ENCODE measurements around the gene PRM1. TPM values are rescaled to one million over a fixed set of nuclear protein-coding genes. Genes with fewer than 3 reads are reported as not detected.

Gene PRM1
- total and polyA plus RNA-seq, 2 of the 13 experiments (the other 11 are each of a cell fraction or from before 2014, with no cell fraction given): not detected

DNA sequence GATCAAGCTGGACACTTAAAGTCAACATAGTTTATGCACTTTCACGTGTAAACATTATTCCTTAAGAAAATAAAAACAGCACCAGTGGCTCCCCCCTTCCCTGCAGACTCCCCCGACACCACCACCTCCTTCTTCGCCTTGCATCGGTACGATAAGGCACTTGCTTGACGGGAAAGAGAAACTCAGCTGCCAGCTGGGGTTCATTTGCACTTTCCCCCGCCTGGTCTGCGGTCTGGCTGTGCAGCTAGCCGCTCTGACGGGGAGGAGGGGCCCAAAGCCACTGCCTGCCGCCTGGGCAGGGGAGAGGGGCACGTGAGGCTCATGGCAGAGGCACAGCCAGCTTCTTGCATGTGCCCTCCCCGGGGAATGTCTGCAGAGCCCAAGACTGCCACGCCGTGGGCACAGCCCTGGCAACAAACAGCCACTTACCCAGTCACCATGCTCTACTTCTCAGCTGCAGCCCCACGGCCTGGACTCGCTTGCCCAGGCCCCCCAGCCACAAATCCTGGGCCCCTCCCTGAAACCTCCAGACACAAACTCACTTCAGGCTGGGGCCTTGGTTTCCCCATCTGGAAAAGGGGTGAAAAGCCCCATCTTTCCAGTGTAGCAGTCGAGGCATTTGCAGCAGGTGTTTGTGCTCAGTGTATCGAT lies 16.5 kb upstream of the PRM1 start (continued):
- TF ChIP-seq, protein P1, sequence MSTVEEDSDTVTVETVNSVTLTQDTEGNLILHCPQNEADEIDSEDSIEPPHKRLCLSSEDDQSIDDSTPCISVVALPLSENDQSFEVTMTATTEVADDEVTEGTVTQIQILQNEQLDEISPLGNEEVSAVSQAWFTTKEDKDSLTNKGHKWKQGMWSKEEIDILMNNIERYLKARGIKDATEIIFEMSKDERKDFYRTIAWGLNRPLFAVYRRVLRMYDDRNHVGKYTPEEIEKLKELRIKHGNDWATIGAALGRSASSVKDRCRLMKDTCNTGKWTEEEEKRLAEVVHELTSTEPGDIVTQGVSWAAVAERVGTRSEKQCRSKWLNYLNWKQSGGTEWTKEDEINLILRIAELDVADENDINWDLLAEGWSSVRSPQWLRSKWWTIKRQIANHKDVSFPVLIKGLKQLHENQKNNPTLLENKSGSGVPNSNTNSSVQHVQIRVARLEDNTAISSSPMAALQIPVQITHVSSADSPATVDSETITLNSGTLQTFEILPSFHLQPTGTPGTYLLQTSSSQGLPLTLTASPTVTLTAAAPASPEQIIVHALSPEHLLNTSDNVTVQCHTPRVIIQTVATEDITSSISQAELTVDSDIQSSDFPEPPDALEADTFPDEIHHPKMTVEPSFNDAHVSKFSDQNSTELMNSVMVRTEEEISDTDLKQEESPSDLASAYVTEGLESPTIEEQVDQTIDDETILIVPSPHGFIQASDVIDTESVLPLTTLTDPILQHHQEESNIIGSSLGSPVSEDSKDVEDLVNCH (CRISPR knock-in tag; IDR thresholded peaks at IDR 0.05): no peak
- TF ChIP-seq, protein P2, sequence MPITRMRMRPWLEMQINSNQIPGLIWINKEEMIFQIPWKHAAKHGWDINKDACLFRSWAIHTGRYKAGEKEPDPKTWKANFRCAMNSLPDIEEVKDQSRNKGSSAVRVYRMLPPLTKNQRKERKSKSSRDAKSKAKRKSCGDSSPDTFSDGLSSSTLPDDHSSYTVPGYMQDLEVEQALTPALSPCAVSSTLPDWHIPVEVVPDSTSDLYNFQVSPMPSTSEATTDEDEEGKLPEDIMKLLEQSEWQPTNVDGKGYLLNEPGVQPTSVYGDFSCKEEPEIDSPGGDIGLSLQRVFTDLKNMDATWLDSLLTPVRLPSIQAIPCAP (CRISPR knock-in tag; IDR thresholded peaks at IDR 0.05; ENCODE audit: low read depth): no peak
- TF ChIP-seq, protein P3, sequence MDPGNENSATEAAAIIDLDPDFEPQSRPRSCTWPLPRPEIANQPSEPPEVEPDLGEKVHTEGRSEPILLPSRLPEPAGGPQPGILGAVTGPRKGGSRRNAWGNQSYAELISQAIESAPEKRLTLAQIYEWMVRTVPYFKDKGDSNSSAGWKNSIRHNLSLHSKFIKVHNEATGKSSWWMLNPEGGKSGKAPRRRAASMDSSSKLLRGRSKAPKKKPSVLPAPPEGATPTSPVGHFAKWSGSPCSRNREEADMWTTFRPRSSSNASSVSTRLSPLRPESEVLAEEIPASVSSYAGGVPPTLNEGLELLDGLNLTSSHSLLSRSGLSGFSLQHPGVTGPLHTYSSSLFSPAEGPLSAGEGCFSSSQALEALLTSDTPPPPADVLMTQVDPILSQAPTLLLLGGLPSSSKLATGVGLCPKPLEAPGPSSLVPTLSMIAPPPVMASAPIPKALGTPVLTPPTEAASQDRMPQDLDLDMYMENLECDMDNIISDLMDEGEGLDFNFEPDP (CRISPR knock-in tag; conservative IDR thresholded peaks at IDR 0.05): peak; percentile 8; the same call in 1 of the 2 replicates
- TF ChIP-seq, protein P4, sequence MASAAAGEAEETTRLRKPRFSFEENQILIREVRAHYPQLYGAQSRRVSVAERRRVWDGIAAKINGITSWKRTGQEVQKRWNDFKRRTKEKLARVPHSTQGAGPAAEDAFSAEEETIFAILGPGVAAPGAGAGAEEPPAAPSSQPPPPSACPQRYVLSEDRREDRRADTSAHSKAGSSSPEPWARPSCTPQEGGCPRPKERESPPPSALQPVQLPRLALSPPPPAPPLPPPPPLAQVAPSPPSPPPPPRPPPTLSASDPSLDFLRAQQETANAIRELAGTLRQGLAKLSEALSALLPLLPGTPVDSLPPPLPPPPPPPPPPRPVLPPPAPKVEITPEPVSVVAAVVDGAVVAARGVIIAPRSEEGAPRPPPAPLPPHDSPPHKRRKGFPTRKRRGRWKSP (CRISPR knock-in tag; IDR thresholded peaks at IDR 0.05): peak; percentile 13; the same call in 1 of the 2 replicates
- TF ChIP-seq ZNF572 (CRISPR knock-in tag; IDR thresholded peaks at IDR 0.05) (no peak), GTF3A (CRISPR knock-in tag; conservative IDR thresholded peaks at IDR 0.05) (no peak), BORCS8-MEF2B (CRISPR knock-in tag; IDR thresholded peaks at IDR 0.05) (peak; percentile 65; the same call in 1 of the 2 replicates), MAFF (IDR thresholded peaks at IDR 0.05; ENCODE audit: low read depth, low read length) (no peak), CBX5 (CRISPR knock-in tag; IDR thresholded peaks at IDR 0.05; ENCODE audit: borderline replicate concordance) (peak; percentile 61; the same call in 1 of the 2 replicates), CREB1 (IDR thresholded peaks at IDR 0.05) (no peak), CREB1 (CRISPR knock-in tag; IDR thresholded peaks at IDR 0.05) (no peak), GABPA (IDR thresholded peaks at IDR 0.05; ENCODE audit: low read depth, low read length) (no peak), GABPA (CRISPR knock-in tag; IDR thresholded peaks at IDR 0.05; ENCODE audit: low read depth) (no peak), HES4 (CRISPR knock-in tag; IDR thresholded peaks at IDR 0.05; ENCODE audit: borderline replicate concordance) (peak; percentile 89; the same call in 1 of the 2 replicates), ZNF451 (CRISPR knock-in tag; IDR thresholded peaks at IDR 0.05) (peak; percentile 86), ZNF841 (CRISPR knock-in tag; IDR thresholded peaks at IDR 0.05; ENCODE audit: borderline replicate concordance) (no peak; the same call in 1 of the 2 replicates), ZNF441 (CRISPR knock-in tag; IDR thresholded peaks at IDR 0.05; ENCODE audit: borderline replicate concordance) (0 out of 2 replicates have a peak, but pooled peaks have one; percentile 25), TOE1 (CRISPR knock-in tag; IDR thresholded peaks at IDR 0.05) (no peak; the same call in 1 of the 2 replicates), GFI1 (CRISPR knock-in tag; IDR thresholded peaks at IDR 0.05; ENCODE audit: borderline replicate concordance) (no peak), HOXA3 (CRISPR knock-in tag; IDR thresholded peaks at IDR 0.05) (peak; percentile 78), ZNF430 (CRISPR knock-in tag; IDR thresholded peaks at IDR 0.05) (0 out of 2 replicates have a peak, but pooled peaks have one; percentile 72), ZNF143 (CRISPR knock-in tag; IDR thresholded peaks at IDR 0.05) (no peak), KAT8 (CRISPR knock-in tag; IDR thresholded peaks at IDR 0.05) (no peak; the same call in 1 of the 2 replicates), KDM6A (CRISPR knock-in tag; IDR thresholded peaks at IDR 0.05; ENCODE audit: low read depth) (no peak), ZNF747 (CRISPR knock-in tag; IDR thresholded peaks at IDR 0.05; ENCODE audit: borderline replicate concordance) (peak; percentile 53; the same call in 1 of the 2 replicates)
- TF ChIP-seq, protein P5, sequence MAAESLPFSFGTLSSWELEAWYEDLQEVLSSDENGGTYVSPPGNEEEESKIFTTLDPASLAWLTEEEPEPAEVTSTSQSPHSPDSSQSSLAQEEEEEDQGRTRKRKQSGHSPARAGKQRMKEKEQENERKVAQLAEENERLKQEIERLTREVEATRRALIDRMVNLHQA (CRISPR knock-in tag; IDR thresholded peaks at IDR 0.05): no peak
